NOMO-1 treated with DMSO at 0.1 percent for 48 hours (cell line): Measurements from ENCODE around the gene MYH10.

Source experiments
- DNase-seq: peaks from one replicate; lab custom pipeline; 2025; ENCODE audit not compliant: unreplicated experiment; lab: John Stamatoyannopoulos, UW

The MYH10 gene

GRCh38 chr17:8477171-8477570 lies 153.4 kb downstream of the MYH10 start:
- no peak for DNase-seq

GRCh38 chr17:8476741-8477140 lies 153.8 kb downstream of the MYH10 start:
- DNase-seq, result no peak

GRCh38 chr17:8475781-8476180 lies 154.7 kb downstream of the MYH10 start:
- DNase-seq, result no peak

- no peak for DNase-seq
These were observed 155.3 kb downstream of the MYH10 start for GRCh38 chr17:8475227-8475626.

- DNase-seq, result no peak
These were observed 155.7 kb downstream of the MYH10 start for GRCh38 chr17:8474826-8475225.

- no peak for DNase-seq
These were observed 156.9 kb downstream of the MYH10 start for GRCh38 chr17:8473451-8474192.

GRCh38 chr17:8472663-8473062 lies 157.9 kb downstream of the MYH10 start:
- no peak for DNase-seq

GRCh38 chr17:8470447-8471047 lies 160.0 kb downstream of the MYH10 start:
- no peak for DNase-seq

GRCh38 chr17:8469964-8470363 lies 160.6 kb downstream of the MYH10 start:
- DNase-seq, result no peak

- no peak for DNase-seq
These were observed 161.5 kb downstream of the MYH10 start for GRCh38 chr17:8468980-8469379.

- no peak for DNase-seq
These were observed 162.4 kb downstream of the MYH10 start for GRCh38 chr17:8468127-8468526.

GRCh38 chr17:8467527-8467926 lies 163.0 kb downstream of the MYH10 start:
- no peak for DNase-seq

GRCh38 chr17:8466873-8467272 lies 163.7 kb downstream of the MYH10 start:
- no peak for DNase-seq

- DNase-seq, result no peak
These were observed 164.1 kb downstream of the MYH10 start for GRCh38 chr17:8466456-8466855.

- DNase-seq, result no peak
These were observed 164.8 kb downstream of the MYH10 start for GRCh38 chr17:8465759-8466158.

- no peak for DNase-seq
These were observed 165.2 kb downstream of the MYH10 start for GRCh38 chr17:8465356-8465755.

- no peak for DNase-seq
These were observed 165.6 kb downstream of the MYH10 start for GRCh38 chr17:8464941-8465340.

- no peak for DNase-seq
These were observed 167.4 kb downstream of the MYH10 start for GRCh38 chr17:8463099-8463498.

- no peak for DNase-seq
These were observed 168.0 kb downstream of the MYH10 start for GRCh38 chr17:8462564-8462963.

- no peak for DNase-seq
These were observed 170.7 kb downstream of the MYH10 start for GRCh38 chr17:8459831-8460230.

- DNase-seq, result no peak
These were observed 171.4 kb downstream of the MYH10 start for GRCh38 chr17:8459107-8459506.

- DNase-seq, result no peak
These were observed 172.4 kb downstream of the MYH10 start for GRCh38 chr17:8458128-8458527.

GRCh38 chr17:8455665-8456209 lies 174.8 kb downstream of the MYH10 start:
- DNase-seq, result peak; percentile 2
